Measurements from ENCODE around the gene SNCG.
A peak's percentile ranks its signal among the peaks of the same experiment; 100 is the strongest.
"Not testable (repeated sequence)": the region's sequence is repeated elsewhere in the genome, so short reads cannot be mapped to it uniquely, and the experiment has no call there.

SNCG gene

DNA sequence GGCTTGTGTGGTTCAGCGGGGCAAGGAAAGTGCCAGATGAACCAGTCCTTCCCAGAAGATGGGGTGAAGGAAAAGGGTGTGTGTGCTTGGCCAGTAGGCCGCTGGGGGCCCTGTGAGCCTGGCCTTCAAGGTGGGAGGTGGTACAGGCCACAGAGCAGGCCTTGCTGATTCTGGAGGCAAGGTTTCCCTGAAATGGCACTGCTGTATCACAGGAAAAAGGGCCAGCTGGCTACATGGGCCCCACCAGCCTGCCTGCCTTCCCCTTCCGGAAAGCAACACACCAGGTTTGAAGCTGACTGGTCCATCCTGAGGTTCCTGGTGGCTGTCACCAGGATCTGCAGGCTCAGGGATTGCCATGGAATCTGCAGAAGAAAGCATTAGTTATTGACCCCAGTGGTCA, 13.5 kb upstream of the SNCG start:
- TF ChIP-seq, protein P1, sequence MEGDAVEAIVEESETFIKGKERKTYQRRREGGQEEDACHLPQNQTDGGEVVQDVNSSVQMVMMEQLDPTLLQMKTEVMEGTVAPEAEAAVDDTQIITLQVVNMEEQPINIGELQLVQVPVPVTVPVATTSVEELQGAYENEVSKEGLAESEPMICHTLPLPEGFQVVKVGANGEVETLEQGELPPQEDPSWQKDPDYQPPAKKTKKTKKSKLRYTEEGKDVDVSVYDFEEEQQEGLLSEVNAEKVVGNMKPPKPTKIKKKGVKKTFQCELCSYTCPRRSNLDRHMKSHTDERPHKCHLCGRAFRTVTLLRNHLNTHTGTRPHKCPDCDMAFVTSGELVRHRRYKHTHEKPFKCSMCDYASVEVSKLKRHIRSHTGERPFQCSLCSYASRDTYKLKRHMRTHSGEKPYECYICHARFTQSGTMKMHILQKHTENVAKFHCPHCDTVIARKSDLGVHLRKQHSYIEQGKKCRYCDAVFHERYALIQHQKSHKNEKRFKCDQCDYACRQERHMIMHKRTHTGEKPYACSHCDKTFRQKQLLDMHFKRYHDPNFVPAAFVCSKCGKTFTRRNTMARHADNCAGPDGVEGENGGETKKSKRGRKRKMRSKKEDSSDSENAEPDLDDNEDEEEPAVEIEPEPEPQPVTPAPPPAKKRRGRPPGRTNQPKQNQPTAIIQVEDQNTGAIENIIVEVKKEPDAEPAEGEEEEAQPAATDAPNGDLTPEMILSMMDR (IDR thresholded peaks at IDR 0.05; ENCODE audit: low read depth, low read length): no peak
- H3K4me3 ChIP-seq (replicated peaks in 1 of 2; ENCODE audit: low read depth in 2 of 2, low read length in 2 of 2): no peak overlapping the region
- DNase-seq (ENCODE audit: low read depth in 2 of 2): no peak

- TF ChIP-seq, protein P1 (IDR thresholded peaks at IDR 0.05; ENCODE audit: low read depth, low read length): peak; percentile 32
- DNase-seq (ENCODE audit: low read depth in 2 of 2): no peak
- no peak overlapping the region for H3K4me3 ChIP-seq (replicated peaks in 1 of 2; ENCODE audit: low read depth in 2 of 2, low read length in 2 of 2)
These were observed 12.8 kb upstream of the SNCG start for GRCh38 chr10:86945361-86946212.

- TF ChIP-seq, protein P1 (IDR thresholded peaks at IDR 0.05; ENCODE audit: low read depth, low read length): no peak
- no peak overlapping the region for H3K4me3 ChIP-seq (replicated peaks in 1 of 2; ENCODE audit: low read depth in 2 of 2, low read length in 2 of 2)
- DNase-seq (ENCODE audit: low read depth in 2 of 2): no peak
These were observed 11.9 kb upstream of the SNCG start for GRCh38 chr10:86946213-86947155.

- DNase-seq (ENCODE audit: low read depth in 2 of 2); H3K4me3 ChIP-seq (replicated peaks in 1 of 2; ENCODE audit: low read depth in 2 of 2, low read length in 2 of 2): not testable (repeated sequence)
These were observed 10.6 kb upstream of the SNCG start for GRCh38 chr10:86947806-86948205.

GRCh38 chr10:86950349-86950748, 8.1 kb upstream of the SNCG start:
- TF ChIP-seq, protein P1 (IDR thresholded peaks at IDR 0.05; ENCODE audit: low read depth, low read length): no peak
- no peak overlapping the region for H3K4me3 ChIP-seq (replicated peaks in 1 of 2; ENCODE audit: low read depth in 2 of 2, low read length in 2 of 2)
- DNase-seq (ENCODE audit: low read depth in 2 of 2): no peak

DNA sequence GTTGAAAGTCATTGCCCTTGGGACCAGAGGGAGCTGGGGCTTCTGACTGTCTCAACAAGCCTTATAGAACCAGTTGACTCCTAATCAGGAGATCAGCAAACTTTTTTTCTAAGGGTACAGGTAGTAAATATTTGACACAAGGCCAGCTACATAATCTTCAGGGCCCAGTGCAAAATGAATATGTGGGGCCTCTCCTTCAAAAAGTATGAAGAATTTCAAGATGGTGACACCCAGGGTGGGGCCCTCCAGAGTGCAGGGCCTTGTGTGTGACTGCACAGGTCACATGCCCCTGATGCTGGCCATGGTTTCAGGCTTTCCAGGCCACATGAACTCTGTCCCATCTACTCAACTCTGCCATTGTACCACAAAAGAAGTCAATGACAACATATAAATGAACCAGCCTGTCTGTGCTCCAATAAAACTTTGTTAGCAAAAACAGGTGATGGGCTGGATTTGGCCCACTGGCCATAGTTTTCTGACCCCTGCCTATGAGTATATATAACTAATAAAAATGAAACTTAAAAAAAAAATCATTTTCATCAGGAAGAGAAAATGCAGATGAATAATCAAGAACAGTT, 7.1 kb upstream of the SNCG start:
- no peak overlapping the region for H3K4me3 ChIP-seq (replicated peaks in 1 of 2; ENCODE audit: low read depth in 2 of 2, low read length in 2 of 2)
- TF ChIP-seq, protein P1 (IDR thresholded peaks at IDR 0.05; ENCODE audit: low read depth, low read length): no peak

GRCh38 chr10:86952106-86952505, 6.3 kb upstream of the SNCG start:
- no peak overlapping the region for H3K4me3 ChIP-seq (replicated peaks in 1 of 2; ENCODE audit: low read depth in 2 of 2, low read length in 2 of 2)
- no peak for DNase-seq (ENCODE audit: low read depth in 2 of 2)
- TF ChIP-seq, protein P1 (IDR thresholded peaks at IDR 0.05; ENCODE audit: low read depth, low read length): no peak

More for the DNA sequence above, 7.1 kb upstream of the SNCG start:
- no peak for DNase-seq (ENCODE audit: low read depth in 2 of 2)

DNA sequence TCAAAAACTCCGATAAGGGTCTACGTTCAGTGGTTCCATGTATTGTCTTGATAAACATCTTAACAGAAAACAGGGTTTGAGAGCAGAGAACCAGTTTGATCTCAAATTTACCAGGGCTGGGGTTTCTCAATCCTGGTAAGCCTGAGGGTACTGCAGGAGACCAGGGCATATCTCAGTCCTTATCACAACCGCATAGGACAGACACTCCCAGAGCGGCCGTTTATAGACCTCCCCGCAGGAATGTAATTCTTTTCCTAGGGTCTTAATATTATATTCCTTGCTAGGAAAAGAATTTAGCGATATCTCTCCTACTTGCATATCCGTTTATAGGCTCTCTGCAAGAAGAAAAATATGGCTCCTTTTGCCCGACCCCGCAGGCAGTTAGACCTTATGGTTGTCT, 5.7 kb upstream of the SNCG start:
- DNase-seq (ENCODE audit: low read depth in 2 of 2); H3K4me3 ChIP-seq (replicated peaks in 1 of 2; ENCODE audit: low read depth in 2 of 2, low read length in 2 of 2): not testable (repeated sequence)

Data from cardiac fibroblast (primary cell).